ENCODE data around the gene MAN1C1. TPM values are rescaled to one million over a fixed set of nuclear protein-coding genes. Genes with fewer than 3 reads are reported as not detected.
"Not testable (repeated sequence)": the region's sequence is repeated elsewhere in the genome, so short reads cannot be mapped to it uniquely, and the experiment has no call there.

MAN1C1 gene
- total RNA-seq, 2 donors from 2014 or later = 11.0 to 14.8 TPM

GRCh38 chr1:25684216-25684965 is 67.8 kb downstream of the MAN1C1 start:
- DNase-seq (no peak), ATAC-seq (peak; percentile 15 to 42)
- intact Hi-C loops (cut with DNase I) = loop anchor here (10.0 kb wide), 2 partner anchors 60 to 110 kb away; no protein-coding TSS in a partner anchor

GRCh38 chr1:25685211-25685750 is 68.7 kb downstream of the MAN1C1 start:
- no peak for DNase-seq
- intact Hi-C loops (cut with DNase I) = loop anchor here (10.0 kb wide), 2 partner anchors 60 to 110 kb away; no protein-coding TSS in a partner anchor
- no peak for ATAC-seq

GRCh38 chr1:25685938-25686665 is 69.5 kb downstream of the MAN1C1 start:
- ATAC-seq = peak in 1 of 2 donors; percentile 32
- intact Hi-C loops (cut with DNase I) = loop anchor here (10.0 kb wide), 2 partner anchors 61 to 109 kb away; no protein-coding TSS in a partner anchor
- peak; percentile 56 for DNase-seq

GRCh38 chr1:25687221-25688017 is 70.8 kb downstream of the MAN1C1 start:
- ATAC-seq (no peak), DNase-seq (no peak)
- intact Hi-C loops (cut with DNase I) = loop anchor here (10.0 kb wide), 2 partner anchors 63 to 107 kb away; no protein-coding TSS in a partner anchor

GRCh38 chr1:25688390-25689119 is 72.0 kb downstream of the MAN1C1 start:
- intact Hi-C loops (cut with DNase I) = loop anchor here (10.0 kb wide), 2 partner anchors 64 to 106 kb away; no protein-coding TSS in a partner anchor
- ATAC-seq (peak; percentile 32 to 41), DNase-seq (no peak)

GRCh38 chr1:25689686-25690381 is 73.2 kb downstream of the MAN1C1 start:
- intact Hi-C loops (cut with DNase I) = loop anchor here (10.0 kb wide), 2 partner anchors 65 to 105 kb away; no protein-coding TSS in a partner anchor
- DNase-seq (no peak), ATAC-seq (no peak)

- ATAC-seq = no peak
- intact Hi-C loops (cut with DNase I) = no loop called here
- DNase-seq = no peak
Measured at GRCh38 chr1:25690396-25690956, 73.9 kb downstream of the MAN1C1 start.

- ATAC-seq (no peak), DNase-seq (no peak)
- intact Hi-C loops (cut with DNase I) = no loop called here
Measured at GRCh38 chr1:25691211-25691610, 74.6 kb downstream of the MAN1C1 start.

- ATAC-seq (no peak), DNase-seq (no peak)
- intact Hi-C loops (cut with DNase I) = loop anchor here in 1 of 2 donors (2.0 kb wide), 1 partner anchor 76 kb away; the partner anchor contains the start of gene MAN1C1
Measured at GRCh38 chr1:25692560-25692959, 76.0 kb downstream of the MAN1C1 start.

GRCh38 chr1:25694167-25695007 is 77.8 kb downstream of the MAN1C1 start:
- DNase-seq (no peak), ATAC-seq (peak; percentile 7 to 35)
- intact Hi-C loops (cut with DNase I) = loop anchor here in 1 of 2 donors (5.0 kb wide), 1 partner anchor 48 kb away; no protein-coding TSS in a partner anchor

- intact Hi-C loops (cut with DNase I) = loop anchor here in 1 of 2 donors (5.0 kb wide), 1 partner anchor 47 kb away; no protein-coding TSS in a partner anchor
- DNase-seq = peak; percentile 80
Measured at GRCh38 chr1:25695090-25695770, 78.6 kb downstream of the MAN1C1 start.

GRCh38 chr1:25695771-25696311 is 79.2 kb downstream of the MAN1C1 start:
- peak in 1 of 2 donors; percentile 74 for ATAC-seq
- intact Hi-C loops (cut with DNase I) = loop anchor here in 1 of 2 donors (5.0 kb wide), 1 partner anchor 46 kb away; no protein-coding TSS in a partner anchor
- DNase-seq = no peak

More at GRCh38 chr1:25695090-25695770, 78.6 kb downstream of the MAN1C1 start:
- peak; percentile 88 to 91 for ATAC-seq

- not testable (repeated sequence) for ATAC-seq, DNase-seq
- intact Hi-C loops (cut with DNase I) = loop anchor here in 1 of 2 donors (5.0 kb wide), 1 partner anchor 46 kb away; no protein-coding TSS in a partner anchor
Measured at GRCh38 chr1:25696643-25697042, 80.1 kb downstream of the MAN1C1 start.

GRCh38 chr1:25697435-25698217 is 81.0 kb downstream of the MAN1C1 start:
- DNase-seq = no peak
- ATAC-seq = no peak
- intact Hi-C loops (cut with DNase I) = loop anchor here in 1 of 2 donors (5.0 kb wide), 1 partner anchor 45 kb away; no protein-coding TSS in a partner anchor

All from left cardiac atrium (tissue), 4 donors.